Natural killer cell (primary cell): ENCODE results near the gene IFT80. TPM values are rescaled to one million over a fixed set of nuclear protein-coding genes. Genes with fewer than 3 reads are reported as not detected.

Experiments used
- ATAC-seq, 3 donors: fragments of 150-1000 bp in 2 of 3; fragments of 200-7000 bp in 1 of 3; cut with Tn5 transposase; 1 replicate in 1 of 3; 2 replicates in 2 of 3; pipeline ENCODE4 v1.10.0; 2021; ENCODE audit warnings: mild to moderate bottlenecking in 2 of 3, moderate library complexity in 2 of 3
- DNase-seq, 2 donors: peaks; one replicate each; pipeline versions ENCODE4 v3.0.0 to v3.0.0-alpha.2; 2013 to 2021; ENCODE audit warnings: mixed read lengths in 1 of 2
- H3K27ac ChIP-seq: one replicate; pipeline ENCODE4 v1.5.1; 2013; ENCODE audit warnings: mild to moderate bottlenecking, low read length
- H3K27me3 ChIP-seq: one replicate; pipeline ENCODE4 v1.6.1; 2013; ENCODE audit warnings: low read length; ENCODE audit not compliant: control insufficient read depth, insufficient read depth
- H3K36me3 ChIP-seq: one replicate; pipeline ENCODE4 v1.6.1; 2013; ENCODE audit warnings: low read length; ENCODE audit not compliant: control insufficient read depth, insufficient read depth
- H3K4me1 ChIP-seq: one replicate; pipeline ENCODE4 v1.6.1; 2013; ENCODE audit warnings: low read length; ENCODE audit not compliant: control insufficient read depth, insufficient read depth
- H3K4me3 ChIP-seq: one replicate; pipeline ENCODE4 v1.5.1; 2013; ENCODE audit warnings: low read length
- H3K9me3 ChIP-seq: one replicate; pipeline ENCODE4 v1.6.1; 2013; ENCODE audit warnings: low read length; ENCODE audit not compliant: control insufficient read depth, insufficient read depth
- H3K27ac Mint-ChIP-seq, 2 donors: one replicate each; pipeline ENCODE4 v1.8.0; 2022; ENCODE audit warnings: mild to moderate bottlenecking in 2 of 2, mixed read lengths in 2 of 2, moderate library complexity in 1 of 2
- H3K27me3 Mint-ChIP-seq, 2 donors: one replicate each; pipeline ENCODE4 v1.8.0; 2022; ENCODE audit warnings: low read depth in 2 of 2, mixed read lengths in 2 of 2
- H3K36me3 Mint-ChIP-seq: one replicate; pipeline ENCODE4 v1.8.0; 2022; ENCODE audit warnings: mixed read lengths
- H3K4me1 Mint-ChIP-seq, 2 donors: one replicate each; pipeline ENCODE4 v1.8.0; 2022; ENCODE audit warnings: mixed read lengths in 2 of 2
- H3K4me3 Mint-ChIP-seq: one replicate; pipeline ENCODE4 v1.8.0; 2022; ENCODE audit warnings: mild to moderate bottlenecking, moderate library complexity, mixed read lengths
- H3K9me3 Mint-ChIP-seq, 2 donors: one replicate each; pipeline ENCODE4 v1.8.0; 2022; ENCODE audit warnings: mixed read lengths in 2 of 2
- WGBS: methylation state at CpG from one replicate; pipeline ENCODE4 v1.1.7; 2013; ENCODE audit warnings: missing lambda C conversion rate; ENCODE audit not compliant: insufficient coverage; 5-methylcytosine and 5-hydroxymethylcytosine counted together
- intact Hi-C: fragments of 100-400 bp; cut with micrococcal nuclease; formaldehyde crosslinking; loops from one replicate; pipeline ENCODE4 v1.14.2; 2022
- total RNA-seq, 4 donors: library from RNA; stranded (reverse); fragments of 120-200 nt in 1 of 4; gene quantifications; one replicate each; pipeline versions ENCODE4 v1.2.3 to v1.2.4, GENCODE V29; 2013 to 2022
- TF ChIP-seq, protein P1 (sequence below): fragments of 200-600 bp; IDR thresholded peaks from one replicate; pipeline ENCODE4 v1.8.0; 2022; ENCODE audit warnings: antibody characterized with exemption

Gene IFT80
- 10 to 100 TPM; 22.6 to 22.9 (median 22.9) TPM for total RNA-seq
- total RNA-seq (2013) = 42.8 TPM

DNA sequence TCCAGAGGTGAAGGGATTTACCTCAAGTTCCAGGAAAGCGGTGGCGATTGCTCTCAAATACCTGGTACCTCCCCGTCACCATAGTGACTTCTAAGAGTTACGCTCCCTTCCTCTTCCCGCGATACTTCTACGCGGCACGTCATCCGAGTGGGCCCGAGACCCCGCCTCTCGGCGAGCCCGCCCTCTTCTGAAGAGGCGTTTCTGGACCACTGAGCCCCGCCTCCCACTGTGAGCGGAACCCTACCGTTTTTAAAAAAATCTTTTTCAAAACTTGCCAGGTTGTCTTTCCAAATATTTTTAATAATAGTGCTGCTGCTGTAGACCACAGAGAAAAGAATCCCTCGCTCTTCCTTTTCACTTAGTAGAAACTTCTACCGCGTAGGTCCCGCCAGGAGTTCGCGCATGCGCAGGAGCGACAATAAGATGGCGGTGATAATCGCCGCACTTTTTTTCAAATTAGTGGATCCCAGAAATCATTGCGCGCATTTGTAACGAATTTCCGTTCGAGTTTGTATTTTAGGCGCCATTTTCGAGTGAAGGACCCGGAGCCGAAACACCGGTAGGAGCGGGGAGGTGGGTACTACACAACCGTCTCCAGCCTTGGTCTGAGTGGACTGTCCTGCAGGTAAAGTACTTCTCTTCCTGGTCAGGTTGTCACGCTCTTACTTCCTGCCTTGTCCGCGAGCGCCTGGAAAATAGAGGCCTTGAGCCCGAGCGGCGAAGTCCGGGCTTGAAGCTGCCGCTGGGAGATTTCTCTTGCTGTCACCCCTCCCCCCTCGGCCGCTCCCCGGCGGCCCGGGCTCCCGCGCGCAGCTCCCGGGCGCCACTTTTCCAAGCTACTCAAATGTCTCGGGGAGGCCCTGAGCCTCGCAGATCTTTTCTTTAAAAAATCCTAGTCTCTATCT is at the start of gene IFT80, which contains the start of gene SMC4:
TSS of gene IFT80 (minus strand) at position 101 of the 905 bp plus-strand sequence. CDS start 14,625 bp downstream, outside the sequence.
TSS of gene SMC4 (plus strand) at position 526 of the 905 bp plus-strand sequence. CDS start 1,177 bp downstream, outside the sequence.
- no peaks in the 10 kb centered on the region for H3K36me3 ChIP-seq
- H3K4me3 ChIP-seq = peak within 1 kb of the TSS; percentile 94
- ATAC-seq = peak; percentile 93 to 99 (median 95)
- H3K27me3 Mint-ChIP-seq = no peaks in the 10 kb centered on the region
- under 1% methylated on average over 63 of the region's 63 CpGs for WGBS
- peak within 1 kb of the TSS; percentile 98 to 100 for H3K27ac Mint-ChIP-seq
- H3K4me1 ChIP-seq = peaks cover 13% of the 10 kb centered on the region
- TF ChIP-seq, protein P1, sequence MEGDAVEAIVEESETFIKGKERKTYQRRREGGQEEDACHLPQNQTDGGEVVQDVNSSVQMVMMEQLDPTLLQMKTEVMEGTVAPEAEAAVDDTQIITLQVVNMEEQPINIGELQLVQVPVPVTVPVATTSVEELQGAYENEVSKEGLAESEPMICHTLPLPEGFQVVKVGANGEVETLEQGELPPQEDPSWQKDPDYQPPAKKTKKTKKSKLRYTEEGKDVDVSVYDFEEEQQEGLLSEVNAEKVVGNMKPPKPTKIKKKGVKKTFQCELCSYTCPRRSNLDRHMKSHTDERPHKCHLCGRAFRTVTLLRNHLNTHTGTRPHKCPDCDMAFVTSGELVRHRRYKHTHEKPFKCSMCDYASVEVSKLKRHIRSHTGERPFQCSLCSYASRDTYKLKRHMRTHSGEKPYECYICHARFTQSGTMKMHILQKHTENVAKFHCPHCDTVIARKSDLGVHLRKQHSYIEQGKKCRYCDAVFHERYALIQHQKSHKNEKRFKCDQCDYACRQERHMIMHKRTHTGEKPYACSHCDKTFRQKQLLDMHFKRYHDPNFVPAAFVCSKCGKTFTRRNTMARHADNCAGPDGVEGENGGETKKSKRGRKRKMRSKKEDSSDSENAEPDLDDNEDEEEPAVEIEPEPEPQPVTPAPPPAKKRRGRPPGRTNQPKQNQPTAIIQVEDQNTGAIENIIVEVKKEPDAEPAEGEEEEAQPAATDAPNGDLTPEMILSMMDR = no peak
- peaks cover 46 to 53% of the 10 kb centered on the region in 2 donors for H3K4me1 Mint-ChIP-seq
- peak; percentile 95 to 98 for DNase-seq
- peak within 1 kb of the TSS; percentile 99 for H3K4me3 Mint-ChIP-seq
- intact Hi-C loops = loop anchor here (1.0 to 5.0 kb wide), 4 partner anchors 50 to 823 kb away; partner anchors contain the start of genes KPNA4, NMD3 and TRIM59
- H3K9me3 Mint-ChIP-seq = no peaks in the 10 kb centered on the region
- no peaks in the 10 kb centered on the region for H3K27me3 ChIP-seq
- no peaks in the 10 kb centered on the region for H3K9me3 ChIP-seq
- H3K27ac ChIP-seq = peak within 1 kb of the TSS; percentile 71
- H3K36me3 Mint-ChIP-seq = peaks cover 7% of the 10 kb centered on the region

DNA sequence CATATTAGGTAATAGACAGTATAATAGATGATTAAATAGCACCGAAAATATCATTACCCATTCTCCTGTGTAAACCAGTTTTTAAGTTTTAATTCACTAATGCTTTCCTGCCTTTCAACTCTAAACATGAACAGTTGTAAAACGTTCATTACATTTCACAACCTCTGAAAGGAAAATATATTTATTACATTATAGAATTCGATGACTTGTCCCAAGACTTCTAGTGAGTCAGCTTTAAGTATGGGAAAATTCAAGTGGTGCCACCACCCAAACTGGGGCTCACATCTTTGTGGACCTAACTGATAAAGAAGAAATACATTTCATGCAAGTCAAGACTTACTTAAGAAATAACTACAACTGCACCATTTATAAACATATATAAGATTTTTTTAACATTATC is 48.5 kb upstream of the IFT80 start:
- H3K4me1 ChIP-seq = peaks cover 7% of the 10 kb centered on the region
- intact Hi-C loops = no loop called here
- ATAC-seq (no peak), DNase-seq (no peak)
- Mint-ChIP-seq H3K27me3 (no peaks in the 10 kb centered on the region), H3K27ac (no peak overlapping the region), H3K4me1 (peaks cover 34 to 35% of the 10 kb centered on the region in 2 donors), H3K9me3 (no peaks in the 10 kb centered on the region), H3K4me3 (no peak overlapping the region), H3K36me3 (no peaks in the 10 kb centered on the region)
- no peaks in the 10 kb centered on the region for H3K27me3 ChIP-seq
- TF ChIP-seq, protein P1 = no peak
- H3K4me3 ChIP-seq = no peak overlapping the region
- no peaks in the 10 kb centered on the region for H3K36me3 ChIP-seq
- no peak overlapping the region for H3K27ac ChIP-seq
- H3K9me3 ChIP-seq = peaks cover 7% of the 10 kb centered on the region
- no CpG with 5 or more reads among the region's 3 CpGs for WGBS

DNA sequence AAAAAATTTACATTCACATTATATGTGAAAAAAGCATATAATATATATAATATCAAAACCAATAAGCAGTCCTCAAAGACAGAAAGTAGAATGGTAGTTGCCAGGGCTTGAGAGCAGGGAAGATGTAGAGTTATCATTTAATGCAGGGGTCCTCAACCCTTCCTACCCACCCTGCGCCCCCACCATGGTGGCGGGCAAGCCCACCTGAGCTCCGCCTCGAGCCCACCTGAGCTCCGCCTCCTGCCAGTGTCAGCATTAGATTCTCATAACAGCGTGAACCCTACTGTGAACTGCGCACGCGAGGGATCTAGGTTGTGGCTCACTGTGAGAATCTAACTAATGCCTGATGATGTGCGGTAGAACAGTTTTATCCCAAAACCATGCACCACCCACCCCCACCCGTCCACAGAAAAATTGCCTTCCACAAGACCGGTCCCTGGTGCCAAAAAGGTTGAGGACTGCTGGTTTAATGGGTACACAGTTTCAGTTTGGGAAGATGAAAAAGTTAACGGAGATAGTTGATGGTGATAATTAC is 47.6 kb upstream of the IFT80 start:
- Mint-ChIP-seq H3K36me3 (no peaks in the 10 kb centered on the region), H3K4me3 (no peak overlapping the region), H3K27me3 (no peaks in the 10 kb centered on the region), H3K27ac (no peak overlapping the region), H3K4me1 (peaks cover 39 to 42% of the 10 kb centered on the region in 2 donors), H3K9me3 (no peaks in the 10 kb centered on the region)
- peaks cover 7% of the 10 kb centered on the region for H3K4me1 ChIP-seq
- no peak for DNase-seq
- 99% methylated on average over 10 of the region's 13 CpGs for WGBS
- ATAC-seq = no peak
- peaks cover 7% of the 10 kb centered on the region for H3K9me3 ChIP-seq
- no peaks in the 10 kb centered on the region for H3K36me3 ChIP-seq
- H3K27ac ChIP-seq = no peak overlapping the region
- H3K4me3 ChIP-seq = no peak overlapping the region
- no peaks in the 10 kb centered on the region for H3K27me3 ChIP-seq
- intact Hi-C loops = no loop called here
- TF ChIP-seq, protein P1 = no peak
